HG02798 (cell line): ENCODE measurements around the gene FGG.

Experiments
- ATAC-seq: cut with Tn5 transposase; IDR thresholded peaks from one replicate; pipeline ENCODE4 v1.9.1; 2021; ENCODE audit warnings: mild to moderate bottlenecking; ENCODE audit not compliant: unreplicated experiment, poor library complexity

FGG gene

GRCh38 chr4:154589296-154590197 lies 22.9 kb downstream of the FGG start:
- no peak for ATAC-seq

GRCh38 chr4:154588198-154588597 lies 24.3 kb downstream of the FGG start:
- ATAC-seq = no peak

GRCh38 chr4:154586296-154587033 lies 26.0 kb downstream of the FGG start:
- ATAC-seq = no peak

GRCh38 chr4:154585369-154586018 lies 27.0 kb downstream of the FGG start:
- ATAC-seq = no peak

GRCh38 chr4:154584259-154584658 lies 28.2 kb downstream of the FGG start:
- no peak for ATAC-seq

GRCh38 chr4:154583677-154584076 lies 28.8 kb downstream of the FGG start:
- ATAC-seq = no peak

- no peak for ATAC-seq
These were observed 29.2 kb downstream of the FGG start for GRCh38 chr4:154583230-154583629.

- no peak for ATAC-seq
These were observed 29.7 kb downstream of the FGG start for GRCh38 chr4:154582723-154583122.

- no peak for ATAC-seq
These were observed 32.5 kb downstream of the FGG start for GRCh38 chr4:154579927-154580326.

- ATAC-seq = no peak
These were observed 33.5 kb downstream of the FGG start for GRCh38 chr4:154578919-154579318.

- ATAC-seq = no peak
These were observed 35.1 kb downstream of the FGG start for GRCh38 chr4:154577324-154577723.

- no peak for ATAC-seq
These were observed 38.1 kb downstream of the FGG start for GRCh38 chr4:154574311-154574710.

- ATAC-seq = no peak
These were observed 39.1 kb downstream of the FGG start for GRCh38 chr4:154573190-154573870.

GRCh38 chr4:154569584-154569983 lies 42.9 kb downstream of the FGG start:
- ATAC-seq = no peak

- no peak for ATAC-seq
These were observed 43.4 kb downstream of the FGG start for GRCh38 chr4:154569028-154569427.

- no peak for ATAC-seq
These were observed 45.7 kb downstream of the FGG start for GRCh38 chr4:154566639-154567204.

GRCh38 chr4:154565704-154566103 lies 46.8 kb downstream of the FGG start:
- ATAC-seq = no peak

GRCh38 chr4:154564311-154564710 lies 48.1 kb downstream of the FGG start:
- ATAC-seq = no peak

- ATAC-seq = no peak
These were observed 49.7 kb downstream of the FGG start, which contains the start of gene FGB for GRCh38 chr4:154562697-154563254. Gene FGB, plus strand, starts transcription at chr4:154563011. Its CDS starts 8 bp downstream, at chr4:154563019.

- ATAC-seq = peak; percentile 8
These were observed 51.6 kb downstream of the FGG start for GRCh38 chr4:154560824-154561231.
